HG02798 (cell line): ENCODE results near the gene ZNF684.
"Not testable (repeated sequence)": the region's sequence is repeated elsewhere in the genome, so short reads cannot be mapped to it uniquely, and the experiment has no call there.

Source experiments
- ATAC-seq: cut with Tn5 transposase; IDR thresholded peaks from one replicate; pipeline ENCODE4 v1.9.1; 2021; ENCODE audit warnings: mild to moderate bottlenecking; ENCODE audit not compliant: unreplicated experiment, poor library complexity

Gene ZNF684

DNA sequence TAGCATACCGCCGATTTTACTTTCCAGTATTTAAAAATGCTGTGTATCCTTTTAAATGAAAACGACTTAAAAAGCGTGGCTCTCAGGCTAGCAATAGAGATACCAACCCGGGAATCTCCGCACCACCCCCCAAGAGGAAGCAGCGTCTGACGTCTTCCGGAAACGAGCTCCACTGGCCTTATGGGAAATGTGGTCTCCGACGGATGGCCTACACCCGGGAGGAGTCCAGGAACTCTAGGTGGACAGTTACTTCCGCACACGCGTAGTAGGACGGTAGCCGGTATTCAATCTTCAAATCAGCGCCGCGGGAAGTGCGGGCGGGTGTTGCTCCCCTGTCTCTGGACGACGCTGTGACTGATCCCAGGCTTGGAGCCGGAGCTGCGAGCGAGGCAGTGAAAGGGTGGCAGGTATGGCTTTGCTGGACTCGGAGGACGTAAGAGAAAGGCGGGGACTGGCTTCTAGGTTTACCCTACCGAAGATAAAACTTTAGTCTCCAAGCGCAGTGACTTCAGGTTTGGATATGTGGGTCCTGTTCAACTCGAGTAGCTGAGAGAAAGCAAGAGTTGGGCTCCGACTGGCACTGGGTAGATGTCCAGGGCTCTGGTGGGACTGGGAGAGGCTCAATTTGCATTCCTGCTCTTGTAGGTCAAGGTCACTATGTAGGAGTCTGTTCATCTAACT is at the start of gene ZNF684:
ZNF684 (plus strand) TSS at position 257 of the 681 bp plus-strand sequence. CDS start 1,530 bp downstream, outside the sequence.
- peak; percentile 98 for ATAC-seq

DNA sequence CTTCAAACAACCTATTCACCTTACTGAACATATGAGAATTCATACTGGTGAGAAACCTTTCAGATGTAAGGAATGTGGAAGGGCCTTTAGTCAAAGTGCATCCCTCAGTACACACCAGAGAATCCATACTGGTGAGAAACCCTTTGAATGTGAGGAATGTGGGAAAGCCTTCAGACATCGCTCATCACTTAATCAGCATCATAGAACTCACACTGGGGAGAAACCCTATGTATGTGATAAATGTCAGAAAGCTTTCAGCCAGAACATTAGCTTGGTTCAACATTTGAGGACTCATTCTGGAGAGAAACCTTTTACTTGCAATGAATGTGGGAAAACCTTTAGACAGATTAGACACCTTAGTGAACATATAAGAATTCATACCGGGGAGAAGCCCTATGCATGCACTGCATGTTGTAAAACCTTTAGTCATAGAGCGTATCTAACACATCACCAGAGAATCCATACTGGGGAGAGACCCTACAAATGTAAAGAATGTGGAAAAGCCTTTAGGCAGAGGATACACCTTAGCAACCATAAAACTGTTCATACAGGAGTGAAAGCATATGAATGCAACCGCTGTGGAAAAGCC is 36.0 kb upstream of the ZNF684 start:
- ATAC-seq = no peak

DNA sequence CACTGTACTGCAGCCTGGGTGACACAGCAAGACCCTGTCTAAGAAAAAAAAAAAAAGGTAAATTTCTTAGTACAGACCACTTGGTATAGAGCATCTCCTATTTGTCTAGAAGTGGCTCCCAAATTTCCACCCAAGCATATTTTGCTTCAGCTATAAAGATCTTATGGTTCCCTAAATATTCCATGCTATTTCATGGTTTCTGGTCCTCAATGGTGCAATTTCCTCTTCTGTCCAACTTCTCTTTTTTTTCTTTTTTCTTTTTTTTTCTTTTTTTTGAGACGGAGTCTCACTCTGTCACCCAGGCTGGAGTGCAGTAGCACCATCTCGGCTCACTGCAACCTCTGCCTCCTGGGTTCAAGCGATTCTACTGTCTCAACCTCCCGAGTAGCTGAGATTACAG is 28.8 kb upstream of the ZNF684 start:
- not testable (repeated sequence) for ATAC-seq

DNA sequence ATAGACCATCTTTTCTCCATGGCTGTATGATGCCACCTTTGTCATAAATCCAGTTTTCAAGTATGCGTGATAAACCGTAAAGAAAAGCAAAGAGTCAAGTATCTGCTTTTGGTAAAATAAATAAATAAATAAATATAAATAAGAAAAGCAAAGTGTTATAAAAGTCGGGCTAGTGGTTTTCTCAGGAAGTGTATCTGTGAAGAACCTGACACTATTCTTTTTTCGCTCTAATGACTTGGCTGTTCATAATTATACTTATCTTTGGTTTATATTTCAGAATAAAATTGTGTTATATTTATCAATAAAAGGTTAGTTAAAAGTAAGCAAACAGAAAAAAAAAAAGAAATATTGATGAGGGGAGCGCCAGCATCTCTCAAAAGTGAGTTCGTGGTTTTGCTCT is 23.5 kb upstream of the ZNF684 start:
- no peak for ATAC-seq

DNA sequence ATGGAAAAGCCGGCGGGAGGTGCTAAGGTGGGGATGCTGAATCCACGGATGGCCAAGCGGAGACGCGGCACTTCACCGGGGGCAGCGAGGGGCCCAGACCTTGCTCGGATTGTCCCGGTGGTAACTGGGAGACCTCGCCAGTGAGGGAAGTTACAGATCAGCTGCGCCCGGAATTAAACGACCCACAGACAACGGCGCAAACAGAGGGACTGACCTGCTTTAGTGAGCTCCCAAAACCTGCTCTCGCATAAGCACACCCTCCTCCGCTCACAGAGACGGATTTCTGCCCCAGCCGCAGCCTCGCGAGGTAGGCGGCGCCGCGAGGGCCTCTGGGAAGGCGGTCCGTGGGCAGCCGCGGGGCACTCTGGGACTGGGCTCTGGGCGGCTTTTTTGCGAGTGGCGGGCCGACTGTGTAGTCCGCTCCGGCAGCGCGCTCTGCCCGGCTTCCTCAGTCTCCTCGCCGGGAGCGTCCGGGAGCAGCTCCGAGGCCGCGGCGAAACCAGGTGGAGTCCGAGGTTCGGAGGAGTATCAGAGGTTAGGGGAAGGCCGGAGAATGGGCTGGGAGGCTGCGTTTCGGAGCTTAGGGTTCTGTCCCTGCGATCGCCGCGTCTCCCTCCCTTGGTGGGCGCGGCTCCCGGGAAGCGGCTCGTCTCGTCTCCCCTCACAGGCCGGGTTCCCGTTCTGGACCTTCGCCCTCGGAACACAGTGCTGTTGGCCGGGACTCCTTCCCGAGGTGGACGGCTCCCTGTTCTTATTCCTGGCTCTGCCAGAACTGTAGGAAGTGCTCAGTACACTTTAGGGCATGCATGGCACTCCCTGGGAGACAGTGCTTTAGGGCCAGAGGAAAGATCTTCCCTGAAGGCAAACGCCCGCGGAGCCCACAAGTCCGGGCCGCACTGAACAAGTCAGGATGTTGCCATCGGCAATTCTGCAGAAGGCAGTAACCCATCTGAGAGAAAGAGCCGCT is 22.8 kb upstream of the ZNF684 start, which contains the start of gene EXO5:
EXO5 (plus strand) TSS at position 393 of the 967 bp plus-strand sequence. CDS start 5,778 bp downstream, outside the sequence.
- ATAC-seq = peak; percentile 92

DNA sequence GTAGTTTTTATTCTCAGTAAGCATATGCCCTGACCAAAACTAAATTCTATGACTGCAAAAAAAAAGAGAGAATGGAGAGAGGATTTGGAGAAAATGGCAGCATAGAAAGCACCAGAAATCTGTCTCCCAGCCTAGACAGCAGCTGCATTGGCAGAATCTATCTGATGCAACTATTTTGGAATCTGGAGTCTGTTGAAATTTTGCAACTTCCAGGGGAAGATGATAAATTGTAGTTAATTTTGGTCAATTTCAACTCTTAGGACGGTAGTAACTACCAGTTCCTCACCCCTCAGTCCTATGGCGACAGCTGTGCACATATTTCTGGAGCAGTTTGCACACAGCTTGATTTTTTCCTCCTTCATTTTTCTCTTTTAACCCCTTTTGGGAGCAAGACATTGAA is 11.9 kb upstream of the ZNF684 start:
- ATAC-seq = no peak

DNA sequence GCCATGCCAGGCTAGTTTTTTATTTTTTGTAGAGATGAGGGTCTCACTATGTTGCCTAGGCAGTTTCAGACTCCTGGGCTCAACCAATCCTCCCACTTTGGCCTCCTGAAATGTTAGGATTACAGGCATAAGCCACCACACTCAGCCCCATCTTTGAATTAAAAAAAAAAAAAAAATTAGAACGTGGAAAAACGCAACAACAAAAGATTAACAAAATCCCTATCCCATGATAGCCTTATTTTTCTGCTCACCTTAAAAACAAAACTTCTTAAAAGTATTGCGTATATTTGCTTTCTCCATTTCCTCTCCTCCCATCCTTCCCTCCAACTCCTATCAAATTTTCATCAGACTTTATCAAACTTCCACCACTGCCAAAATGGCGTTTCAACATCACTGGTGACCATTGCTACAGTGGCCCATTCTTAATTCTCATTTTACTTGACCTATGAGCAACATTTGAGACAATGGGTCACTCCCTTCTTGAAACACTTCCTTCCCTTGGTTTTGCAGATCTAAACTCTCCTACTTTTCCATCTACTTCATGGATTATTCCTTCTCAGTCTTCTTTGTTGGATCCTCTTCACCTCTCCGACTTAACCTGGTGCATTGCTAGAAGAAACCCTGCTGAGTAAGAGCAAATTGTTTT is 579 bp upstream of the ZNF684 start:
- ATAC-seq = no peak

DNA sequence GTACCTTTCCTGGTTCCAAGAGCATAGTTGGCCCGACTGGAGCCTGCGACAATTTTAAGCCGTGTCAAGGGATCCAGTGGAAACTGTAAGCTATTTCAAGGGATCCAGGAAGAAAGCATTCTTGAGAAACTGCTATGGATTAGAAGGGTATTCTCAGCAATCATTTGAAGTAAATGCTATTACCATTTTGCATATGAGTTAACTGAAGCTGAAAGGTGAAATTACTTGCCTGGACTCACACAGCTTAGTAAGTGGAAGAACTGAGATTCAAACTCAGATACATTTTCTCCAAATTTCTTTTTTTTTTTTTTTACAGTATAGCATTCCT is 589 bp downstream of the ZNF684 start:
- no peak for ATAC-seq

DNA sequence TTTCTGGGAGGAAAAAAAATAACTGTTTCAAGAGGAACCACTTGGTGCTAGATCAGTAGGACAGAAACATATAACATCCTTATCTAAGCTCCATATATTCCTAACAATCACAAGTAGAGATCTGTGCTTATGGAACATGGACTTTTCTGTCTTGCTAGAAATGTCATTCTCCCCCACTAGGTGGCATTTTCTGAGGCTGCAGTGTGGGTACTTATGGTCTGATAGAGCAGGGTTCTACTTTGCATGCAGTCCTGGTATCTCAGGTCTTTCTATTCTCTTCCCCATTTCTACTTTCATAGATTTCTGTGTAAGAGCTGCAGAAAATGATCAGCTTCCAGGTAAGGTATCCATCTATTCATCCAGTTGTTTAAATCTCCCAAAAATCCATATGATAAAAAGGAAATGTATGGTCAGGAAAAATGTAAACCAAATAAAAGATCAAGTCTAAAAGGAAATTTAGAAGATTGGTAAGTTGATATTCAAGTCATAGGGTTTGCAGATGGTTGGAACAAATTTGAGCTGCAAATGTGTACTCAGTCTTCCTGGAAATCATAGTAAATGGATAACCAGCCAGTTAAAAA is 1.5 kb downstream of the ZNF684 start:
- no peak for ATAC-seq

DNA sequence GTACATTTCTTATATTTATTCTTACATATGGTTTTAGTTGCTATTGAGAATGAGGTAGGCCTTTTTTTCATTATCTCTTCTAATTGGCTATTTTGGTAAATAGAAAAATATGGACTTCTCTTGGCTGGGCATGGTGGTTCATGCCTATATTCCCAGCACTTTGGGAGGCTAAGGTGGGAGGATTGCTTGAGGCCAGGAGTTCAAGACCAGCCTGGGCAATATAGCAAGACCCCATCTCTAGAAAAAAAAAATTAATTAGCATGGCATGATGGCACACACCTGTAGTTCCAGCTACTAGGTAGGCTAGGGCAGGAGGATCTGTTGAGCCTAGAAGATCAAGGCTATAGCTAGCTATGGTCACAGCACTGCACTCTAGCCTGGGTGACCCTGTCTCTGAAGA is 3.2 kb downstream of the ZNF684 start:
- no peak for ATAC-seq

DNA sequence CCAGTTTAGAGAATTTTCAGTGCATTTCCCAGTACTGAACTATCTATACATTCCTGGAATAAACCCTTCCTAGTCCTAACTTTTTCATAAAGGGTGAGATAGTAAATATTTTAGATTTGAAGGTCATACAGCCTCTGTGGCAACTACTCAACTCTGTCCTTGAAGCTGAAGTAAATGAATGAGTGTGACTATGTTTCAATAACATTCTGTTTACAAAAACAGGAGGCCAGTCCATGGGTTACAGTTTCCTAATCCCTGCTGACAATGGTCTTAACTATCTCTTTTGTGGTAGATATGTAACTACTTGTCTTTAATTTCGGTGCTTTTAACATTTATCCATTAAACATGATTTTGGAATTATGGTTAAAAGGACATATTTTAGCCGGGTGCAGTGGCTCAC is 4.3 kb downstream of the ZNF684 start:
- ATAC-seq = no peak

DNA sequence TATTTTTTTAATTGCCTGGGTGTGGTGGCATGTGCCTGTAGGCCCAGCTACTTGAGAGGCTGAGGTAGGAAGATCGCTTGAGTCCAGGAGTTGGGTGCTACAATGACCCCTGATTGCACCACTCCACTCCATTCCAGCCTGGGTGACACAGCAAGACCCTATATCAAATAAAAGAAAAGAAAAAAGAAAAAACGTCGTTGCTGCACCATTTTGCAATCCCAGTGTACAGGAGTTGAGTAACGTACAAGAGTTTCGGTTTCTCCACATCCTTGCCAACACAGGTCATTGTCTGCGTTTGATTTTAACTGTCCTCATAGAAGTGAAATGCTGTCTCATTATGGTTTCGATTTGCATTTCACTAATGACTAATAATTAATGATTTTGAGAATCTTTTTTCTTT is 7.9 kb downstream of the ZNF684 start:
- ATAC-seq = no peak

DNA sequence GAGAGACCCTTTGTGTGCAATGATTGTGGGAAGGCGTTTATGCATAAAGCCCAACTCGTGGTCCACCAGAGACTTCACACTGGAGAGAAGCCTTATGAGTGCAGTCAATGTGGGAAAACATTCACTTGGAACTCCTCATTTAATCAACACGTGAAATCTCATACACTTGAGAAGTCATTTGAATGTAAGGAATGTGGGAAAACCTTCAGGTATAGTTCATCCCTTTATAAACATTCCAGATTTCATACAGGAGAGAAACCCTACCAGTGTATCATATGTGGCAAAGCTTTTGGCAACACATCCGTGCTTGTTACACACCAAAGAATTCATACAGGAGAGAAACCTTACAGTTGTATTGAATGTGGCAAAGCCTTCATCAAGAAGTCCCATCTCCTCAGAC is 15.5 kb downstream of the ZNF684 start:
- ATAC-seq = no peak

DNA sequence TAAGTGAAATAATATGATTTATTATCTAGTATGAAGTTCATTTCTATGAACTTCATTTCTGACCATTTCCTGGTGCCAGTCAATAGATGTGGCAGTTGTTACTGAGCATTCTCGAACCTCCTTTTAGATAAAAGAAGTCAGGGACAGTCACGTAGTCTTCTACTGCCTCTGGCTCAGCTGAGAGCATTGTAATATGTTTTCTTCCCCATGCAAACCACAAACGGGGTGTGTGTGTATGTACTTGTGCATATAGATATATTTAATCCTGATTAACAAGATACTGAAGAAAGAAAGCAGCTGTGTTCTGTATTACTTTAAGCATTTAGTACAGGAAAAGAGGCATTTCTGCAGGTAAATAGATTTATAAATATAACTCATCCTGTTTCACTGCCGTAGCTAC is 21.6 kb downstream of the ZNF684 start:
- ATAC-seq = no peak

DNA sequence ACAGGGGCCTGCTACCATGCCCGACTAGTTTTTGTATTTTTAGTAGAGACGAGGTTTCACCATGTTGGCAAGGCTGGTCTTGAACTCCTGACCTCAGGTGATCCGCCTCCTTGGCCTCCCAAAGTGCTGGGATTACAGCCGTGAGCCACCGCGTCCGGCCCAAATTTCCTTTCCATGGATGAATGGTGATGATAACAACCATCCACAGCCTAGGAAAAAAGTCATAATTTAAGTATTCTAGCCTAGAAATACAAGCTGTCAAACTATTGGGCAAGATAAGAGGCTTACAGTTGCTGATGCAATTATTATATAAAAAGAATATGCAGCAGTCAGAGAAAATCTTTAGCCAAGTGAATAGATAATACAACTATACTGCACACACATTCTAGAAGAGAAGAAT is 23.4 kb downstream of the ZNF684 start:
- not testable (repeated sequence) for ATAC-seq

DNA sequence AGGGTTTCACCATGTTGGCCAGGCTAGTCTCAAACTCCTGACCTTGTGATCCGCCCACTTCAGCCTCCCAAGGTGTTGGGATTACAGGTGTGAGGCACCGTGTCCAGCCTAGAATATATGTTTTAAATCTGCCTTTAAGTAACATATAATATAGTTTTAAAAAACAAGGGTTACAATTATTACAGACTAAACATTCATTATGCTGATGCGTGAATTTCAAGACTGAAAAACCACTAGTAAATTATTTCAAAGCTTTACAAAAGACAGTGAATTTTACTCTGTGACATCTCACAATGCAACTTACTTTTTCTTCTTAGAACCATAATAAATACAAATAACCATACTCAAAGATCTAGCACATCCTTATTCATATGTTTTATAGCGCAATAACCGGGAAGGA is 24.7 kb downstream of the ZNF684 start:
- ATAC-seq = no peak

DNA sequence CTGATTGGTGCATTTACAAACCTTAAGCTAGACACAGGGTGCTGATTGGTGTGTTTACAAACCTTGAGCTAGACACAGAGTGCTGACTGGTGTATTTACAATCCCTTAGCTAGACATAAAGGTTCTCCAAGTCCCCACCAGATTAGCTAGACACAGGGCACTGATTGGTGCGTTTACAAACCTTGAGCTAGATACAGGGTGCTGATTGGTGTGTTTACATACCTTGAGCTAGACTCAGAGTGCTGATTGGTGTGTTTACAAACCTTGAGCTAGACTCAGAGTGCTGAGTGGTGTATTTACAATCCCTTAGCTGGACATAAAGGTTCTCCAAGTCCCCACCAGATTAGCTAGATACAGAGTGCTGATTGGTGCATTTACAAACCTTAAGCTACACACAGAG is 26.8 kb downstream of the ZNF684 start:
- ATAC-seq = not testable (repeated sequence)

DNA sequence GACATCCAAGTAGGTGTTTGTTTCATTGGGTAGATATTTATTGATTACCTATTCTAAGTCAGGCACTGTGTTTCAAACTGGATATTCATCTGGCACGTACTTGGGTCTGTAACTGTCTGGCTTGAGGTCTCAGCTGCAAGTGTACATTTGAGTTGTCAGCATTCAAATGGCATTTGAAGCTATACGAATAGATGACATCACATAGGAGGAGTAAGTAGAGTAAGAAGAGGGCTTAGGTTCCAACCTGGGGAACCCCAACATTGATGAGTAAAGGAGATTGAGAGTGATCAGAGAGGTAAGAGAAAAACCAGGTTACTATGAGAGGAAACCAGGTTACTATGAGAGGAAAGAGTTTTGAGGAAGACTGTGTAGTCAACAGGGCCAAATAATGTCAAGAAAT is 30.7 kb downstream of the ZNF684 start:
- ATAC-seq = no peak

DNA sequence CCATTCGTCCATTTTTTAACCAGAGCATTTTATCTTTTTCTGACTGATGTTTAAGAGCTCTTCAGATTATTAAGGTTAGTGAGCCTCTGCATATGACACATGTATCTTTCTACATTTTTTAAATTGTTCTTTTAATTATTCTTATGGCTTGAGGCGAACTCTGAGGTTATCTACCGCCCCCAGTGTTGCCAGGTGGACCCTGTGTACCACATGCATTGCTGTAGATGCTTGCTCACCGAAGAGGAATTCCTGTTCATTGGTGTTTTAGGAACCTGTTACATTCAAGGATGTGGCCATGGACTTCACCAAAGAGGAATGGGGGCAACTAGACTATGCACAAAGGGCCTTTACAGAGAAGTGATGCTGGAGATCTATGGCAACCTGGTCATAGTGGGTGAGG is 31.8 kb downstream of the ZNF684 start:
- no peak for ATAC-seq

DNA sequence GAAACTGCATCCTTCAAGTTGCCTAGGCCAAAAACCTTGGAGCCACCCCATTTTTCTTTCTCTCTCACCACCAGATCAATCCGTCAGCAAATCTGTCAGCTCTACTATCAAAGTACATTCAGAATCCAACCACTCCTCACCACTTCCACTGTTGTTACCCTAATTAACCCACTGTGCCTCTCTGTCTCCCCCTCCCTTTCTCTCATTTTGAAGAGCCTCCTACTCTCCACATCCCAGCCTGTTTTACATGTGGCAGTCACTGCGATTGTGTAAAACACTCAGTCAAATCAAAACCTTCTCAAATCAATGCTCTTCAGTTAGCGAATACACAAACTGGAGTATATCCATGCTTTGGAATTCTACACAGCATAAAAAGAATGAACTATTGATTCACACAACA is 33.1 kb downstream of the ZNF684 start:
- ATAC-seq = no peak
